IPS-18c (cell line): ENCODE data around the gene SP7.

ENCODE experiments used
- H3K4me3 ChIP-seq: 2 replicates; pipeline ENCODE4 v1.7.0; 2013; ENCODE audit warnings: low read depth, mild to moderate bottlenecking, low read length, moderate library complexity; ENCODE audit not compliant: insufficient read depth
- H3K9me3 ChIP-seq: one replicate; pipeline ENCODE4 v1.6.1; 2013; ENCODE audit warnings: mild to moderate bottlenecking, low read length, moderate library complexity; ENCODE audit not compliant: control insufficient read depth, insufficient read depth

The SP7 gene

DNA sequence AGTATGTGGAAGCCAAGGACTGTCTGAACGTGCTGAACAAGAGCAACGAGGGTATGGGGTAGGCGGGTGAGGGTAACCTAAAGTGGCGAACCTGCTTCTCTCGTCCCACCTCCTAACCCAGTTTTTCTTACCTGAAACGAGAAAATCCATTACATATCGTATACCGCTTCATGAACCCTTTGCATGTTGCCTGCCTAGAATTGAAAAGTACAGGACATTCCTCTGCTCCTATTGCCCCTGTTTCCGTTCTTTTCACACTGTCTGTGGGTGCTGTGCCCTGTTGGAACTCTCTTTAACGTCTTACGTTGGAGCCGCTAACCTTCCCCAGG is 40.3 kb downstream of the SP7 start:
- no peaks in the 10 kb centered on the region for H3K9me3 ChIP-seq
- H3K4me3 ChIP-seq, result peak overlapping the region; percentile 66

DNA sequence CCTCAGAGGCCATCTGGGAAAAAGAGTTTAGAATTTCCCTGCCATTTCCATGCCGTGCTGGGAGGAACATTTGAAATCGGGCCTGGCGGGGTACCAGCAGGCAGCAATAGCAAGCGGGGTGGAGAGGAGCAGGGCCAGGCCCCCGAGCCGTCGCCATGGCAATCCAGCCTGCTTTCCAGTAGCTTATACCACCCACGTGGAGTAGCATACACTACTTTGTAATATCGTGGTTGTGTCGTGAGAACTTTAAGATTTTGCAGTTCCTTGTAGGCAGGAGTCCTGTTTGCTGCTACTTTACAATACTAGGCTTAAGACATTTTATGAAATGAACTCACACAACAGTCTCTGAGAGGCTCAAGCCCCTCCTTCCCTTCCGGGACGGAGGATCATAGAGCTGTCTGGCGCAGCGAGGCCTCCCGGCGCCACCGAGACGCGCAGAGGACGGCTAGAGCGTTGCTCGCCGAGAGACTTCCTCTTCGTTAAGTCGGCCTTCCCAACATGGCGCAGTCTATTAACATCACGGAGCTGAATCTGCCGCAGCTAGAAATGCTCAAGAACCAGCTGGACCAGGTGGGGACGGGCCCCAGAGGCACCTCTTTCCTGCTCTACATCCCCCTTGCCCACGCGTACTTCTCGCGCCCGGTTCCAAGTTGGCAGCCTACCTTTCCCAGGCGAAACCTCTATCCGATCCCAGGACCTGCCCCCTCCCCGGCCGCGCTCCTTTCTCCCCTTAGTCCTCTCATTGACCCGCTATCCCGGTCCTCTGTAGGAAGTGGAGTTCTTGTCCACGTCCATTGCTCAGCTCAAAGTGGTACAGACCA is 40.9 kb downstream of the SP7 start, which contains the start of gene PFDN5:
PFDN5 (plus strand) TSS at position 473 of the 821 bp plus-strand sequence; CDS start at position 499, 26 bp downstream.
- Histone ChIP-seq H3K9me3 (no peaks in the 10 kb centered on the region), H3K4me3 (peak within 1 kb of the TSS; percentile 66)

DNA sequence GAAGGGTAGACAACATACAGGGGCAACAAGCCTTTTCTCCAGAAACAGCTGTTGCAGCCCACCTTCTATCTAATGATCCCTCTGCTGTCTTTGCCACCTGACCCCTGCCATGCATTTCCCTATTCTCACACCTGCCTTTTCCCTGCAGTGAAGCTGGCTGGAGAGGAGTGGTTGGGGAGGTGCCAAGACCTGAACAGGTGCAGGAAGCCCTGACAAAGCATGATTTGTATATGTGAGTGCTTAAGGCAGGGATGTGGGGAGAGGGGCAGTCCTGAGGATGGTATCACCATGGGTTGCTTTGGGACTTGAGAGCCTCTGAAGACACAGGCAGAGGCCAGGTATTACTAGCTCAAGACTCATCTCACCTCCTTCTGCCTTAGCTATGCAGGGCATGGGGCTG is 43.7 kb downstream of the SP7 start:
- no peak overlapping the region for H3K4me3 ChIP-seq
- no peaks in the 10 kb centered on the region for H3K9me3 ChIP-seq

DNA sequence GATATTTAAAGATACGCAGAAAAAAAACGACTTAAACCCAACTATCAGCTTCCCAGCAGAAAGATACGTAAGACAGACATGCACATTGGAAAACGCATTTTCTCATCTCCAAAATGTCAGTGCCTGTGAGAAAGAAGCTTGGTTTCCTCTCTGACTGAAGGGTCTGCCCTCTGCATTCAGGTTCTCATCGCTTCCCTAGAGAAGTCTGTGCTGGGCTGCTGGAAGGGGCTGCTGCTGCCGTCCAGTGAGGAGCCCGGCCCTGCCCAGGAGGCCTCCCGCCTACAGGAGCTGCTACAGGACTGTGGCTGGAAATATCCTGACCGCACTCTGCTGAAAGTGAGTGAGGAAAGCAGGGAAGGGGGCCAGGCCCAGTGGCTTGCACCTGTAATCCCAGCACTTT is 45.5 kb downstream of the SP7 start:
- Histone ChIP-seq H3K4me3 (no peak overlapping the region), H3K9me3 (no peaks in the 10 kb centered on the region)

DNA sequence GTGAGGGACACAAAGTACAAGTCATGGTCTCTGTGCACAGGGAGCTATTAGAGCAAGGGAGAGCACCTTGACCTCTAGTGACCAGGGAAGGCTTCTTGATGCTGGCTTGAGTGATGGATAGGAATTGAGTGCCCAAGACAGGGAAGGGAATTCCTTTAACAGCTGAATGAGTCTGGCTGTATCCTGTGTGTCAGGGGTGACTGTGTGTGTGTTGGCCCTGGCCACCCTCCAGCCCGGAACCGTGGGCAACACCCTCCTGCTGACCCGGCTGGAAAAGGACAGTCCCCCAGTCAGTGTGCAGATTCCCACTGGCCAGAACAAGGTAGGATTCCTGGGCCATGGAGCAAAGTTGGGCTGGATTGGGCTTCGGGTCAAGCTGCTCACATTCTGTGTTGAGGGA is 46.3 kb downstream of the SP7 start:
- Histone ChIP-seq H3K4me3 (no peak overlapping the region), H3K9me3 (no peaks in the 10 kb centered on the region)

DNA sequence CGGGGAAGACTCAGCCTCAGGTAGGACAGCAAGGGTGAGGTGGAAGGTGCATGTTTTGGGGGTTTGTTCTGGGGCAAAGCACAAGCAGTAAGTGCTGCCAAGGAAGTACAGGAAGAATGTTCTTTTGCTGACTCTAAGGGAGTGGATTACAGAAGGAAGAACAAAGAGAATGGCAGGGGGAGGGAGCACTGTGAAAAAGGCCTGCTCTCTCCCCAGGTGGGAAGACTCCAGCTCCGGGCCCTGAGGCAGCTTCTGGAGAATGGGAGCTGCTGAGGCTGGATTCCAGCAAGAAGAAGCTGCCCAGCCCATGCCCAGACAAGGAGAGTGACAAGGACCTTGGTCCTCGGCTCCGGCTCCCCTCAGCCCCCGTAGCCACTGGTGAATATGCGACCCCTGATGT is 47.8 kb downstream of the SP7 start:
- no peak overlapping the region for H3K4me3 ChIP-seq
- no peaks in the 10 kb centered on the region for H3K9me3 ChIP-seq

DNA sequence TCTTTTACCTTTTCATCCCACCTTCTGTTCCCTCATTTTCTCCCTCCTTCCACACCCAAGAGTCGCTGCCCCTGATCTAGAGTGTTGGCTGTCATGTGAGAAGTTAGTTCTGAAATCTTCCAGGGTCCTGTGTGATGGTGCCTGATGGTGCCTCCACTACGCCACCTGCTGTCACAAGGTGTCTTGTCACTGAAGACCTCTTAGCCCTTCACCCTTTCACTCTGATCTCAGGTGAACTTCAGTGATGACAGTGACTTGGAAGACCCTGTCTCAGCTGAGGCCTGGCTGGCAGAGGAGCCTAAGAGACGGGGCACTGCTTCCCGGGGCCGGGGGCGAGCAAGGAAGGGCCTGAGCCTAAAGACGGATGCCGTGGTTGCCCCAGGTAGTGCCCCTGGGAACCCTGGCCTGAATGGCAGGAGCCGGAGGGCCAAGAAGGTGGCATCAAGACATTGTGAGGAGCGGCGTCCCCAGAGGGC is 48.4 kb downstream of the SP7 start:
- Histone ChIP-seq H3K4me3 (no peak overlapping the region), H3K9me3 (no peaks in the 10 kb centered on the region)

DNA sequence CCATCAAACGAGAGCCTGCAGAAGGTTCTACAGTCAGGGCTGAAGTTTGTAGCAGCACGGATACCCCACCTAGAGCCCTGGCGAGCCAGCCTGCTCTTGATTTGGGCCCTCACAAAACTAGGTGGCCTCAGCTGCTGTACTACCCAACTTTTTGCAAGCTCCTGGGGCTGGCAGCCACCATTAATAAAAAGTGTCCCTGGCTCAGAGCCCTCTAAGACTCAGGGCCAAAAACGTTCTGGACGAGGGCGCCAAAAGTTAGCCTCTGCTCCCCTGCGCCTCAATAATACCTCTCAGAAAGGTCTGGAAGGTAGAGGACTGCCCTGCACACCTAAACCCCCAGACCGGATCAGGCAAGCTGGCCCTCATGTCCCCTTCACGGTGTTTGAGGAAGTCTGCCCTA is 49.7 kb downstream of the SP7 start:
- no peaks in the 10 kb centered on the region for H3K9me3 ChIP-seq
- H3K4me3 ChIP-seq, result no peak overlapping the region

DNA sequence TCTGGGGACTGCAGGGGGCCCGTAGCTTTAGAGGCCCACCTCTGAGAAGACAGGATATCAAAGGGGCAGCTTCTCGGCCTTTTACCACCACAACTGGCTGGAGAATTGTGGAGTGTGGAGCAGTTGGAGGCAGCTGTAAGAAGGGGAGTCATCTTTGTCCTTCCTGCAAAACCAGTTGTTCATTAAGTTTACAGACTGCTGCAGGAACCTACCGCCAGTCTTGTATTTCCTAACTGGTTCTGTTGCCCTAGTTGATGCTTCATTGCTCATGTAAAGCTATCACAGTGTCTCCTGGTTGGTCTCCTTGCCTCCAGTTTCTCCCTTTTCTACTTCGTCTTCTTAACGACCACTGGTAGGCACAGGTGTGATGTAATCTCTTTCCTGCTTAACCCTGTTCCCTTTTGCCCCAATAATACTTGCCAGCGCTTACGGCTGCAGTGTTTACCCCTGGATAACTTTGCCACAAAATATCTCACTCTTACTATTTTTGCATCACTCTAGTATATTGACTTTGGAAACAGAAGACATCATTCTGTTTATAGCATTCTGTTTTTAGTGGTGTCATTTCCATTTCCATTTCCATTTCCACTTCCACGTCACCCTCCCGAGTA is 56.2 kb downstream of the SP7 start:
- Histone ChIP-seq H3K4me3 (no peak overlapping the region), H3K9me3 (no peaks in the 10 kb centered on the region)

DNA sequence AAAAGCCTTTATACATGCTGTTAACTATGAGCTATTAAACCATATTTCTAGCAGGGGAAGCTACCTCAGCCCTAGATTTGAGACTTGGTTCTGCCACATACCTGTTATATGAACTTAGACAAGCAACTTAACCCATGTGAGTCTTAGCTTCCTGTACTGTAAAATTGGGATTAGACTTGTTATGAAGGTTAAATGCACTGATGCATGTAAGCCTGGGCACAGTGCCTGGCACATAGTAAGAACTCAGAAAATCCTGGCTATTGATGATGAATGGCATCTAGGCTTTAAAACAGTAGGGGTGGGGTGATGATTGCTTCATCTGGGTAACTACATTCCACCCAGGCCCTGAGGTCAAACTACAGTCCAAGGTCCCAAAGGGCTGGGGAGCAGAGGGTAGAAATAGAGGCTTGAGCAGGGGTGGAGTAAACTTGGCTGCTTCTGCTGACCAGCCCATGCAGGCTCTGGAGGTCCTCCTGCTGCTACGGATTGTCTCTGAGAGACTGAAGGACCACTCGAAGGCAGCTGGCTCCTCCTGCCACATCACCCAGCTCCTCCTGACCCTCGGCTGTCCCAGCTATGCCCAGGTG is 56.8 kb downstream of the SP7 start:
- no peak overlapping the region for H3K4me3 ChIP-seq
- H3K9me3 ChIP-seq, result no peaks in the 10 kb centered on the region

DNA sequence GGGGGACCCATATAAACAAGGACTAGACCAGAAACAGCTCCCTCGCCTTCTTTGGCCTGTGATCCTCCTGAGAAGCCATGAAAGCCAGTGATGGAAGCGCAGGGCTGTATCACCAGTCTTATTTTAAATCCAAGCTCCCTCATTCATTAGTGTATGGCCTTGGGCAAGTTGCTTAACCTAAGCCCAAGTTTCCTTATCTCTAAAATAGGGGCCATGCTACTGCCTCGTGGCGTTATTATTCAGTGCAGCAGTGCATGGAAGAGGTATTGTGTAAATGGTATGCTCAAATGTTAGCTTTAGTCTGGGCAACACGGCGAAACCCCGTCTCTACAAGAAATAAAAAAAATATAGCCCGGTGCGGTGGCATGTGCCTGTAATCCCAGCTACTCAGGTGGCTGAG is 58.2 kb downstream of the SP7 start:
- Histone ChIP-seq H3K9me3 (no peaks in the 10 kb centered on the region), H3K4me3 (no peak overlapping the region)
